Activated B cell treated with CpG ODN at 0.5 μM for 24 hours (primary cell): Measurements from ENCODE around the gene NRSN1. TPM values are rescaled to one million over a fixed set of nuclear protein-coding genes. Genes with fewer than 3 reads are reported as not detected.

Experiments
- ATAC-seq: fragments of 200-7000 bp; cut with Tn5 transposase; one replicate; pipeline ENCODE4 v1.10.0; 2021; ENCODE audit warnings: low read depth, mild to moderate bottlenecking, moderate library complexity
- CTCF ChIA-PET: fragments of 350-600 bp; sonication (Branson Sonifier 250); formaldehyde crosslinking; loops from one replicate; lab custom pipeline; 2021; ENCODE audit warnings: antibody characterized with exemption; lab: Charles Lee
- POLR2A ChIA-PET: fragments of 350-600 bp; sonication (Branson Sonifier 250); formaldehyde crosslinking; loops from one replicate; lab custom pipeline; 2021; ENCODE audit warnings: antibody characterized with exemption; lab: Charles Lee
- DNase-seq: peaks from one replicate; pipeline ENCODE4 v3.0.0; 2022
- H3K27ac Mint-ChIP-seq: one replicate; pipeline ENCODE4 v1.8.0; 2020; ENCODE audit warnings: mixed read lengths
- H3K27me3 Mint-ChIP-seq: one replicate; pipeline ENCODE4 v1.8.0; 2021; ENCODE audit warnings: mixed read lengths
- H3K36me3 Mint-ChIP-seq: one replicate; pipeline ENCODE4 v1.8.0; 2021; ENCODE audit warnings: low read depth, mixed read lengths
- H3K4me1 Mint-ChIP-seq: one replicate; pipeline ENCODE4 v1.8.0; 2021; ENCODE audit warnings: mixed read lengths
- H3K4me3 Mint-ChIP-seq: one replicate; pipeline ENCODE4 v1.8.0; 2020; ENCODE audit warnings: mild to moderate bottlenecking, mixed read lengths
- H3K9me3 Mint-ChIP-seq: one replicate; pipeline ENCODE4 v1.8.0; 2020; ENCODE audit warnings: mixed read lengths
- intact Hi-C: fragments of 100-400 bp; cut with micrococcal nuclease; formaldehyde crosslinking; loops from one replicate; pipeline ENCODE4 v1.15.1; 2024
- total RNA-seq: library from RNA; stranded (reverse); gene quantifications from 2 replicates; pipeline ENCODE4 v1.2.3, GENCODE V29; 2022
- TF ChIP-seq, protein P1 (sequence below): fragments of 200-600 bp; IDR thresholded peaks from one replicate; pipeline ENCODE4 v1.8.0; 2022; ENCODE audit warnings: antibody characterized with exemption, mild to moderate bottlenecking

The NRSN1 gene, protein sequence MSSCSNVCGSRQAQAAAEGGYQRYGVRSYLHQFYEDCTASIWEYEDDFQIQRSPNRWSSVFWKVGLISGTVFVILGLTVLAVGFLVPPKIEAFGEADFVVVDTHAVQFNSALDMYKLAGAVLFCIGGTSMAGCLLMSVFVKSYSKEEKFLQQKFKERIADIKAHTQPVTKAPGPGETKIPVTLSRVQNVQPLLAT
- not detected in 2 replicates for total RNA-seq

DNA sequence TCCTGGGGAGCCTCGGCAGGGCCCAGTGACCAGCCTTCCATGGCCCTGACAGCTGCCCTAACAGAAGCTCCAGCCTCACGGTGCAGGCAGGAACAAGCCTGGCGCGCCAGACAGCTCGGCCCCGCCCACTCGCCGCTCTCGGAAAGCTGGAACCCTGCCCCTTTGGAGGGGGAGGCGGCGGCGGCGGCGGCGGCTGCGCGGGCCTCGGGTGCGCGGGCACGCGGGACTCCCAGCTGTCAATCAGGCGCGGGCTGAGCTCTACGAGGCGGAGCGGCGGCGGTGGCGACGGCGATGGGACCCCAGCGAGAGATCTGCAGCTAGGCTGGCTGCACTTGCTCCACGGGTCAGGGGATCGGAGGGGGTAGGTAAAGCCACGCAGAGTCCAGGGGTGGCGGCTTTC lies at the start of gene NRSN1:
NRSN1 (plus strand) TSS at position 236 of the 400 bp plus-strand sequence. CDS start 8,113 bp downstream, outside the sequence.
- TF ChIP-seq, protein P1, sequence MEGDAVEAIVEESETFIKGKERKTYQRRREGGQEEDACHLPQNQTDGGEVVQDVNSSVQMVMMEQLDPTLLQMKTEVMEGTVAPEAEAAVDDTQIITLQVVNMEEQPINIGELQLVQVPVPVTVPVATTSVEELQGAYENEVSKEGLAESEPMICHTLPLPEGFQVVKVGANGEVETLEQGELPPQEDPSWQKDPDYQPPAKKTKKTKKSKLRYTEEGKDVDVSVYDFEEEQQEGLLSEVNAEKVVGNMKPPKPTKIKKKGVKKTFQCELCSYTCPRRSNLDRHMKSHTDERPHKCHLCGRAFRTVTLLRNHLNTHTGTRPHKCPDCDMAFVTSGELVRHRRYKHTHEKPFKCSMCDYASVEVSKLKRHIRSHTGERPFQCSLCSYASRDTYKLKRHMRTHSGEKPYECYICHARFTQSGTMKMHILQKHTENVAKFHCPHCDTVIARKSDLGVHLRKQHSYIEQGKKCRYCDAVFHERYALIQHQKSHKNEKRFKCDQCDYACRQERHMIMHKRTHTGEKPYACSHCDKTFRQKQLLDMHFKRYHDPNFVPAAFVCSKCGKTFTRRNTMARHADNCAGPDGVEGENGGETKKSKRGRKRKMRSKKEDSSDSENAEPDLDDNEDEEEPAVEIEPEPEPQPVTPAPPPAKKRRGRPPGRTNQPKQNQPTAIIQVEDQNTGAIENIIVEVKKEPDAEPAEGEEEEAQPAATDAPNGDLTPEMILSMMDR, result no peak
- Mint-ChIP-seq H3K4me3 (no peak within 1 kb of the TSS), H3K27ac (no peak within 1 kb of the TSS), H3K36me3 (no peaks in the 10 kb centered on the region), H3K27me3 (peaks cover 14% of the 10 kb centered on the region), H3K4me1 (no peaks in the 10 kb centered on the region), H3K9me3 (no peaks in the 10 kb centered on the region)
- ATAC-seq (no peak), DNase-seq (no peak)
- intact Hi-C loops, result no loop called here
- ChIA-PET POLR2A (no interaction called here), CTCF (no interaction called here)

DNA sequence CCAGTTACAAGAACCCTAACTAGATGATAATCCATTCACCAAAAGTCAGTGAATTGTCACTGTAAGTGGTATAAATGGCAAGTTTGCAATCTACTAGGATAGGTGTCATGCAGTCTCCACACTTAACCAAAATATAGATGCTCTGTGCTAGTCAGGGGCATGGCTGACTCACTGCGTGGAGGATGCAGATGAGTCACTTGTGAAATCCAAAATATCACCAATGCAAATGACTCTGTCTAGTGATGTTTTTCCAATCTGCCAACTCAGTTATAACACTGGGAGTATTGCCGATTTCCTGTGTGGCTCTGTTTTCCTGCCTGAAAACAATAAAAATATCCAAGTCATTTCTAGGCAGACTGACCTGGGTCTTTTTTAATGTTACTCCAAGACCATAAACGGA lies 47.8 kb upstream of the NRSN1 start:
- Mint-ChIP-seq H3K4me1 (no peaks in the 10 kb centered on the region), H3K27ac (no peak overlapping the region), H3K4me3 (no peak overlapping the region), H3K9me3 (peaks cover 6% of the 10 kb centered on the region), H3K36me3 (no peaks in the 10 kb centered on the region), H3K27me3 (peaks cover 3% of the 10 kb centered on the region)
- no peak for ATAC-seq
- no peak for DNase-seq
- CTCF ChIA-PET, result no interaction called here
- TF ChIP-seq, protein P1, result no peak
- POLR2A ChIA-PET, result no interaction called here
- intact Hi-C loops, result no loop called here

DNA sequence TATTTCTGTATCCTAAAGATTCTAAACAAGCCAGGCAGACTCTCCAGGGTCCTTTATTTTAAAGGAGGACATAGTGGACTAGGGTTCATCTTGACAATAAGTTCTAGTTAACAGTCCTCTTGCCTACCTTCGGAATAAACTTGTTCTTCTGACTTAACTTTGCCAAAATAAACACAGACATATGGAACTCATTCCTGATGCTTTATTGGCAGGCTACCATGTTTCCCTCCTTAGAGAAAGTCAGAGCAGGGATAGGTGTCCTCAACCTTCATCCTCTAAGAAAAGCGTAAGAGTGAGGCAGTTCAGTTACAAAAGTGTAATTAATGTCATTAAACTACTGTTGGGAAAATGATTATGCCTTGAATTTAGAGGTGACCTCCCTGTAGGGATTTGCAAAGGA lies 46.9 kb upstream of the NRSN1 start:
- Mint-ChIP-seq H3K4me1 (no peaks in the 10 kb centered on the region), H3K36me3 (no peaks in the 10 kb centered on the region), H3K4me3 (no peak overlapping the region), H3K27me3 (peaks cover 3% of the 10 kb centered on the region), H3K27ac (no peak overlapping the region), H3K9me3 (peaks cover 6% of the 10 kb centered on the region)
- POLR2A ChIA-PET, result no interaction called here
- DNase-seq (no peak), ATAC-seq (no peak)
- intact Hi-C loops, result no loop called here
- TF ChIP-seq, protein P1, result no peak
- CTCF ChIA-PET, result no interaction called here

DNA sequence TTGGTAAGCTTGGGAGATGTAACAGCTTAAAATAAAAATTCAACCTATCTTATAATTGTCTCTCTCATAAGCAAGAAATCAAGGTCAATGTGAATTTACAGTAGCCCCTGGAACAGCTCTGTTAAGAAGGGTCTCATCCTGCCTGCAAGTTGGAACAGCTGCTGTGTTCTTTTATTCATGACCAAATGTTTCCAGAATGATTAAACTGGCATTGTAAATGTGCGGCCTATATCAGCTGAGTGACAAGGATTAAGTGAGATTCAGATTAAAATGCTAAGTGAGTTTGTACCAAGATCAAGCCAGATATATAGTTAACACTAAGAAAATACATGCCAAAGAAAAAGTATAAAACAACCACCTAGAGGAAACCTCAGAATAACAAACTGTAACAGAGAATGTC lies 45.3 kb upstream of the NRSN1 start:
- intact Hi-C loops, result no loop called here
- peaks cover 6% of the 10 kb centered on the region for H3K9me3 Mint-ChIP-seq
- no peak overlapping the region for H3K4me3 Mint-ChIP-seq
- H3K27me3 Mint-ChIP-seq, result peaks cover 3% of the 10 kb centered on the region
- TF ChIP-seq, protein P1, result no peak
- no peaks in the 10 kb centered on the region for H3K36me3 Mint-ChIP-seq
- ChIA-PET CTCF (no interaction called here), POLR2A (no interaction called here)
- no peak for ATAC-seq
- no peak overlapping the region for H3K27ac Mint-ChIP-seq
- DNase-seq, result no peak
- no peaks in the 10 kb centered on the region for H3K4me1 Mint-ChIP-seq

DNA sequence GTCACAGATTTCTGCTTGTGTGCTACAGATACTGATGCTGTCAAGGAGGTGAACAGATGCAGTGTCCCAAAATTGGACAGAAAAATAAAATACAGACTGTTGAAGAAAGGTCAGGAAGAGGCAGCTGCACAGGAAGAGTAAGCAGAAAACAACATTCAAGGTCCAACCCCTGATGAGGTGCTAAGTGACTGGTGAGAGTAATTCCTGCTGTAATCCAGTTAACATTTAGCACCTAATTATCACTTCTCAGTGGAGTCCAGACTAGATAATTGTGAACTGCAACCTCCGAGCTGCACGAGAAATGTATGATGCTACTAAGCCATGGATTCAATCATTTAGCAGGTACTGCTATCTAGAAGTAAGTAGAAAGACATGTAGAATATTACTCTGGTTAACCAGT lies 36.3 kb upstream of the NRSN1 start:
- H3K27me3 Mint-ChIP-seq, result no peaks in the 10 kb centered on the region

More for the DNA sequence above, 36.3 kb upstream of the NRSN1 start:
- TF ChIP-seq, protein P1, result no peak
- intact Hi-C loops, result no loop called here
- Mint-ChIP-seq H3K27ac (no peak overlapping the region), H3K4me1 (no peaks in the 10 kb centered on the region), H3K4me3 (no peak overlapping the region), H3K9me3 (no peaks in the 10 kb centered on the region), H3K36me3 (no peaks in the 10 kb centered on the region)
- POLR2A ChIA-PET, result no interaction called here
- ATAC-seq, result no peak
- CTCF ChIA-PET, result no interaction called here
- no peak for DNase-seq
